ENCODE measurements around the gene FILIP1. TPM values are rescaled to one million over a fixed set of nuclear protein-coding genes. Genes with fewer than 3 reads are reported as not detected.
A peak's percentile ranks its signal among the peaks of the same experiment; 100 is the strongest.

Gene FILIP1
- total and polyA plus RNA-seq, 2 of the 4 experiments (the other 2 are of a cell fraction), result under 0.01 to 0.03 TPM

DNA sequence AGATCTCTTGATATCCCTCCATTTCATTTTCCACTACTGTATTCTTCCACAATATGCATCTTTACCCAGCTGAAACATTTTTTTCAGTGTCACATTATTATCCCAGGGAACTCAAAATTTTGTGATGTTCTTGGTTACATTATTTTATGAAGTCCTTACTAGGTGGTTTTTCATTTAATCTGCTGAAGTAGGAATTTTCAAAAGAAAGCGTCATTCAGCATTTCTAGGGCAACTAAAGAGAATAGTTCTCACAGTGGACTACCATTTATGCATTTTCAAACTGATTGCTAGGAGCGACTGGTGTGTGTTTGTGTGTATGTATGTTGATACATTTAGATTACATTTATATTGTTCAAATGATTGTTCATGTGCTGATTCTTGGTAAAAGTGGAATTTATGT, 206.6 kb downstream of the FILIP1 start:
- BruUV-seq (replicated peaks), result no TSS peak
- Histone ChIP-seq H4K91ac (ENCODE audit: insufficient read depth, low read depth, low read length) (no peak overlapping the region), H3K4me1 (ENCODE audit: control insufficient read depth, insufficient read depth, low read length) (no peaks in the 10 kb centered on the region), H3K23ac (ENCODE audit: low read depth, low read length) (no peak overlapping the region), H4K5ac (ENCODE audit: low read depth, low read length) (no peak overlapping the region), H2AFZ (replicated peaks; ENCODE audit: low read length, poor library complexity) (no peak overlapping the region), H2BK15ac (ENCODE audit: low read depth, low read length) (no peak overlapping the region), H2BK120ac (ENCODE audit: low read depth, low read length) (no peak overlapping the region), H3K27ac (ENCODE audit: insufficient read depth, low read length) (no peak overlapping the region), H2AK9ac (replicated peaks; ENCODE audit: low read depth, low read length, poor library complexity) (no peak overlapping the region), H3K36me3 (ENCODE audit: control insufficient read depth, insufficient read depth, low read length) (no peaks in the 10 kb centered on the region), H3K56ac (ENCODE audit: extremely low read depth, insufficient read depth, low read length) (no peak overlapping the region), H2BK5ac (ENCODE audit: low read depth, low read length, poor library complexity, severe bottlenecking) (no peak overlapping the region), H2AK5ac (ENCODE audit: low read depth, low read length) (no peak overlapping the region), H3K9ac (ENCODE audit: low read depth, low read length) (no peak overlapping the region), H4K20me1 (ENCODE audit: insufficient read depth, low read length) (peaks cover 16% of the 10 kb centered on the region), H3K4me2 (ENCODE audit: low read depth, low read length) (no peak overlapping the region), H3K9me1 (ENCODE audit: insufficient read depth, low read length) (no peaks in the 10 kb centered on the region), H3K4ac (ENCODE audit: low read depth, low read length) (no peak overlapping the region), H2BK20ac (ENCODE audit: low read depth, low read length) (no peak overlapping the region), H4K8ac (ENCODE audit: low read depth in 2 of 2, low read length in 2 of 2) (no peak overlapping the region), H3K18ac (ENCODE audit: low read depth, low read length) (no peak overlapping the region), H3K4me3 (ENCODE audit: insufficient read depth, low read depth, low read length) (no peak overlapping the region), H3K9me3 (ENCODE audit: control insufficient read depth, insufficient read depth, low read length) (no peaks in the 10 kb centered on the region), H3K14ac (replicated peaks; ENCODE audit: low read depth, low read length) (no peak overlapping the region), H3K27me3 (ENCODE audit: control insufficient read depth, insufficient read depth, low read length) (no peaks in the 10 kb centered on the region), H3K79me1 (ENCODE audit: low read depth in 1 of 2, low read length in 2 of 2) (peaks cover 0 to 9% of the 10 kb centered on the region in 2 experiments; a peak in 2 of 4 replicates)
- DNase-seq, result no peak
- CTCF ChIA-PET, result no interaction called here
- in situ Hi-C loops (cut with MboI; ENCODE audit: low sequenced_read_pairs) (no loop called here), dilution Hi-C loops (cut with HindIII; ENCODE audit: low sequenced_read_pairs, unreplicated experiment) (no loop called here), intact Hi-C loops (cut with micrococcal nuclease) (loop anchor here (10.0 kb wide), 1 partner anchor 468 kb away; no protein-coding TSS in a partner anchor)
- POLR2A ChIA-PET (ENCODE audit: unreplicated experiment), result no interaction called here
- TF ChIP-seq MAFK (IDR thresholded peaks at IDR 0.05; ENCODE audit: low read depth, low read length) (0 out of 2 replicates have a peak, but pooled peaks have one; percentile 9), RAD21 (IDR thresholded peaks at IDR 0.05; ENCODE audit: low read length) (no peak)
- ATAC-seq (ENCODE audit: low read depth), result no peak
- no CpG with 5 or more reads among the region's 2 CpGs for WGBS, 2 experiments (ENCODE audit: extremely low coverage in 2 of 2, insufficient read length in 1 of 2)

Data from IMR-90 (cell line).